Adrenal gland (tissue), 12 donors: ENCODE data around the gene SUN5. TPM values are rescaled to one million over a fixed set of nuclear protein-coding genes. Genes with fewer than 3 reads are reported as not detected.

Experiments used
- DNase-seq, 7 donors: peaks; one replicate each; pipeline ENCODE4 v3.0.0-alpha.2; 2019 to 2020
- H3K27ac ChIP-seq, 5 donors: fragments of 200-600 bp; sonication (generic) in 4 of 5; 1 replicate in 3 of 5; 2 replicates in 2 of 5; pipeline versions ENCODE4 v1.5.1 to v1.8.0; 2016 to 2020; ENCODE audit warnings: mild to moderate bottlenecking in 1 of 5
- H3K27me3 ChIP-seq: fragments of 200-600 bp; 2 replicates; pipeline ENCODE4 v1.8.0; 2021
- H3K36me3 ChIP-seq, 2 donors: fragments of 200-600 bp; replicated peaks in 1 of 2; 1 replicate in 1 of 2; 2 replicates in 1 of 2; pipeline versions ENCODE4 v1.5.1 to v1.8.0; 2018 to 2022
- H3K4me1 ChIP-seq, 2 donors: fragments of 200-600 bp; replicated peaks in 1 of 2; 1 replicate in 1 of 2; 2 replicates in 1 of 2; pipeline versions ENCODE4 v1.5.1 to v1.8.0; 2018 to 2021
- H3K4me3 ChIP-seq, 4 donors: fragments of 200-600 bp; sonication (generic) in 3 of 4; one replicate each; pipeline ENCODE4 v1.5.1; 2016 to 2018
- H3K9me3 ChIP-seq, 3 donors: fragments of 200-600 bp; sonication (generic) in 1 of 3; replicated peaks in 1 of 3; 1 replicate in 2 of 3; 2 replicates in 1 of 3; pipeline versions ENCODE4 v1.5.1 to v1.8.0; 2016 to 2021
- POLR2A ChIP-seq, 2 donors: fragments of 450-650 bp; IDR thresholded peaks; one replicate each; pipeline ENCODE4 v1.6.1; 2017; ENCODE audit warnings: antibody characterized with exemption in 2 of 2, mild to moderate bottlenecking in 2 of 2, moderate library complexity in 1 of 2
- WGBS, 4 donors: extraction: QIAGEN DNeasy Blood & Tissue Kit in 2 of 4; methylation state at CpG; one replicate each; pipeline versions ENCODE4 v1.1.5 to v1.1.7; 2013 to 2017; 5-methylcytosine and 5-hydroxymethylcytosine counted together
- intact Hi-C, 2 donors: fragments of 100-400 bp; cut with DNase I; formaldehyde crosslinking; loops; one replicate each; pipeline versions ENCODE4 v1.14.1 to v1.15.0; 2022 to 2023
- polyA plus RNA-seq, 3 donors: library from polyadenylated mRNA; stranded (reverse); fragments of 200-250 nt in 2 of 3; fragments of 350-450 nt in 1 of 3; fragmentation: Illumina TruSeq in 1 of 3; extraction: RNeasy Lipid Tissue Mini Kit (QIAGEN cat#74804) in 1 of 3; gene quantifications; one replicate each; pipeline ENCODE4 v1.2.3, GENCODE V29; 2013 to 2014
- total RNA-seq, 9 donors: library from RNA; depleted of rRNA in 4 of 9; stranded (reverse); fragments of >200 nt in 4 of 9; fragments of 120-200 nt in 1 of 9; fragmentation: NEBNext Ultra II Directional in 1 of 9; extraction: Animal tissue kit (Norgen Biotek cat#: 25700) in 1 of 9; gene quantifications; one replicate each; pipeline versions ENCODE4 v1.1.0 to v1.2.4, GENCODE V29; 2013 to 2023
- TF ChIP-seq, protein P1 (sequence below), 6 experiments: fragments of 450-650 bp in 4 of 6; fragments of 200-600 bp in 2 of 6; sonication (generic) in 1 of 6; IDR thresholded peaks; 1 replicate in 5 of 6; 2 replicates in 1 of 6; pipeline versions ENCODE4 v1.5.1 to v1.8.0; 2016 to 2021; ENCODE audit warnings: antibody characterized with exemption in 6 of 6, mild to moderate bottlenecking in 2 of 6, moderate library complexity in 1 of 6
- donor health status: healthy with polysubstance abuse.
- donor health status: Bipolar disorder and iron deficiency.
- donor health status: DM: yes; HTN: yes; CAD: no.
- donor health status: DM: no; HTN: no; CAD: no.
- donor health status: DM: no; HTN: no; CAD: no.
- donor health status: DM: yes; HTN: yes; CAD: no.

The SUN5 gene
- total and polyA plus RNA-seq, 12 donors: not detected

- WGBS, 4 donors: 45 to 57% (median 49%) methylated on average over 10 to 19 of the region's 19 CpGs
- H3K4me3 ChIP-seq: no peak overlapping the region
- H3K36me3 ChIP-seq: no peaks in the 10 kb centered on the region
- H3K9me3 ChIP-seq: no peaks in the 10 kb centered on the region
- no peak overlapping the region for H3K27ac ChIP-seq
- intact Hi-C loops: no loop called here
- TF ChIP-seq, protein P1, sequence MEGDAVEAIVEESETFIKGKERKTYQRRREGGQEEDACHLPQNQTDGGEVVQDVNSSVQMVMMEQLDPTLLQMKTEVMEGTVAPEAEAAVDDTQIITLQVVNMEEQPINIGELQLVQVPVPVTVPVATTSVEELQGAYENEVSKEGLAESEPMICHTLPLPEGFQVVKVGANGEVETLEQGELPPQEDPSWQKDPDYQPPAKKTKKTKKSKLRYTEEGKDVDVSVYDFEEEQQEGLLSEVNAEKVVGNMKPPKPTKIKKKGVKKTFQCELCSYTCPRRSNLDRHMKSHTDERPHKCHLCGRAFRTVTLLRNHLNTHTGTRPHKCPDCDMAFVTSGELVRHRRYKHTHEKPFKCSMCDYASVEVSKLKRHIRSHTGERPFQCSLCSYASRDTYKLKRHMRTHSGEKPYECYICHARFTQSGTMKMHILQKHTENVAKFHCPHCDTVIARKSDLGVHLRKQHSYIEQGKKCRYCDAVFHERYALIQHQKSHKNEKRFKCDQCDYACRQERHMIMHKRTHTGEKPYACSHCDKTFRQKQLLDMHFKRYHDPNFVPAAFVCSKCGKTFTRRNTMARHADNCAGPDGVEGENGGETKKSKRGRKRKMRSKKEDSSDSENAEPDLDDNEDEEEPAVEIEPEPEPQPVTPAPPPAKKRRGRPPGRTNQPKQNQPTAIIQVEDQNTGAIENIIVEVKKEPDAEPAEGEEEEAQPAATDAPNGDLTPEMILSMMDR (IDR thresholded peaks at IDR 0.05): no peak
- no peak for TF ChIP-seq POLR2A (IDR thresholded peaks at IDR 0.05)
- H3K27me3 ChIP-seq: peaks cover 7% of the 10 kb centered on the region
- no peaks in the 10 kb centered on the region for H3K4me1 ChIP-seq
- no peak for DNase-seq
Measured at GRCh38 chr20:33009214-33010132, 5.2 kb upstream of the SUN5 start.

GRCh38 chr20:33008336-33009213 is 4.3 kb upstream of the SUN5 start:
- DNase-seq: no peak
- no peaks in the 10 kb centered on the region for H3K9me3 ChIP-seq
- no peaks in the 10 kb centered on the region for H3K36me3 ChIP-seq
- WGBS, 4 donors: 75 to 83% (median 79%) methylated on average over 12 to 23 of the region's 23 CpGs
- H3K4me1 ChIP-seq: no peaks in the 10 kb centered on the region
- TF ChIP-seq POLR2A (IDR thresholded peaks at IDR 0.05): no peak
- TF ChIP-seq, protein P1 (IDR thresholded peaks at IDR 0.05): no peak
- intact Hi-C loops: no loop called here
- H3K4me3 ChIP-seq: no peak overlapping the region
- no peak overlapping the region for H3K27ac ChIP-seq
- H3K27me3 ChIP-seq: peaks cover 5% of the 10 kb centered on the region

DNA sequence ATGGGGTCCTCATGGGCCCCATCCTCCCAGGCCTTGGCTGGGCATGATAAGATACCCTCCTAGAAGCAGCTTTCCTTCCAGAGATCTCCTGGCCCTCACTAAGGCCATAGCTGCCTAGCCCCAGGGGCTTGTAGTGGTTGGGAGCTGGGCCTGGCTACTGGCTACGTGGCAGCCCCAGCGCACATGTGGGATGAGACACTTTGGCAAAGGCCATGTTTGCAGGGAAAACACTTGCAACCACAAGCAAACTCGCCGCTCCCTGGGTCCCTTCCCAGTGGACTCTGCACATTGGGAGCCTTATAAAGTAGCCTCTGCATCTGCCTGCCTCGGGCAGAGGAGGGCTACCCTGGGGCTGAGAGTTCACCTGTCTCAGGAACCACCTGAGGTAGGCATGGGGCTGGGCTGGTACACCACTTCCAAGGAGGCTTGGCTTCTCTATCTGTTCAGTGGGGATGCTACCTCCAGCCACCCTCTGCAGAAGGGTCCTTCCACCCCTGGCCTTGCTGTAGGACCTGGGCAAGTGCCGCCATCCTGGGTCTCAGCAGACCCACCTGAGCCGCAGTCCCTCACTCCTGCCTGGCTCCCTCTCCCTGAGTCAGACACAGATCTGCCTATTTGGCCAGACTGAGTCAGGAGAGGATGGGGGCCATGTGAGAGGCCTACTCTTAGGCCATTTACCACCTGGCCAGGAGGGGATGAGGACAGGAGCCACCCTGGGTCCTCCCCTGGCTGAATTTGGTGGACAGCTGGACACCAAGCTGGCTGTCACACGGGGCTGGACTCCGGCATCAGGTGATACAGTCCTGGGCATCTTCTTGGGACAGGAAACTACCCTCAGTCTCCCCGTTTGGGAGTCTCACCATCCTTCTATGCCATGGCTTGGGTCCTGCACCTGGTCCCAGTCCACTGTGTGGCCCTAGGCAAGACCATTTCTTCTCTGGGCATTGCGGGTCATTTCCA is 3.4 kb upstream of the SUN5 start, which contains the start of gene BPIFB2:
Gene BPIFB2 (plus strand): TSS at position 329 of the 960 bp plus-strand sequence. CDS start 871 bp downstream, outside the sequence.
- H3K9me3 ChIP-seq: no peaks in the 10 kb centered on the region
- intact Hi-C loops: no loop called here
- H3K4me1 ChIP-seq: no peaks in the 10 kb centered on the region
- H3K27me3 ChIP-seq: no peaks in the 10 kb centered on the region
- H3K27ac ChIP-seq: no peak within 1 kb of the TSS
- TF ChIP-seq, protein P1 (IDR thresholded peaks at IDR 0.05): no peak
- TF ChIP-seq POLR2A (IDR thresholded peaks at IDR 0.05): no peak
- WGBS, 4 donors: 78 to 93% (median 85%) methylated on average over 5 to 11 of the region's 11 CpGs
- H3K36me3 ChIP-seq: no peaks in the 10 kb centered on the region
- no peak within 1 kb of the TSS for H3K4me3 ChIP-seq
- DNase-seq: no peak
